Measurements from ENCODE around the gene KIF14. TPM values are rescaled to one million over a fixed set of nuclear protein-coding genes. Genes with fewer than 3 reads are reported as not detected.
"Not testable (repeated sequence)": the region's sequence is repeated elsewhere in the genome, so short reads cannot be mapped to it uniquely, and the experiment has no call there.

KIF14 gene
- total RNA-seq, 2 donors from 2014 or later: not detected

DNA sequence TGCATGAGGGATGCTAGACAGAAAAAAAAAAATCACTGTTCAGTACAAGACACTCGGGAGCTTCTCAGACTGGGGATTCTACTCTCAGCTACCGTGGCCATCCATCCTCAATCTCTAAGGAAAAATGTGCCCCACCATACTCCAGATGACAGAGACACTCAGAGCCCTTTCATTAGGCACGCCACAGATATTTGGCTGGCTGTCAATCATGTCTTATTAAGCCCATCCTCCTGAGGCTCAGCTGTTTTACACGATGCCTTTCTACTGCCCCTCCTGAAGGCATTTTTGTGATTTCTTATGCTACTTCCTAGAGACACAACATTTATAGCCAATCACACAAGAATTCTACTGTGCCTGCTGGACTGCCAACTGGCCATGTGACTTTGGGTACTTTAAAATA lies 92.9 kb downstream of the KIF14 start:
- TF ChIP-seq, protein P1, sequence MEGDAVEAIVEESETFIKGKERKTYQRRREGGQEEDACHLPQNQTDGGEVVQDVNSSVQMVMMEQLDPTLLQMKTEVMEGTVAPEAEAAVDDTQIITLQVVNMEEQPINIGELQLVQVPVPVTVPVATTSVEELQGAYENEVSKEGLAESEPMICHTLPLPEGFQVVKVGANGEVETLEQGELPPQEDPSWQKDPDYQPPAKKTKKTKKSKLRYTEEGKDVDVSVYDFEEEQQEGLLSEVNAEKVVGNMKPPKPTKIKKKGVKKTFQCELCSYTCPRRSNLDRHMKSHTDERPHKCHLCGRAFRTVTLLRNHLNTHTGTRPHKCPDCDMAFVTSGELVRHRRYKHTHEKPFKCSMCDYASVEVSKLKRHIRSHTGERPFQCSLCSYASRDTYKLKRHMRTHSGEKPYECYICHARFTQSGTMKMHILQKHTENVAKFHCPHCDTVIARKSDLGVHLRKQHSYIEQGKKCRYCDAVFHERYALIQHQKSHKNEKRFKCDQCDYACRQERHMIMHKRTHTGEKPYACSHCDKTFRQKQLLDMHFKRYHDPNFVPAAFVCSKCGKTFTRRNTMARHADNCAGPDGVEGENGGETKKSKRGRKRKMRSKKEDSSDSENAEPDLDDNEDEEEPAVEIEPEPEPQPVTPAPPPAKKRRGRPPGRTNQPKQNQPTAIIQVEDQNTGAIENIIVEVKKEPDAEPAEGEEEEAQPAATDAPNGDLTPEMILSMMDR (IDR thresholded peaks at IDR 0.05): no peak
- no peak for TF ChIP-seq POLR2A (IDR thresholded peaks at IDR 0.05)

DNA sequence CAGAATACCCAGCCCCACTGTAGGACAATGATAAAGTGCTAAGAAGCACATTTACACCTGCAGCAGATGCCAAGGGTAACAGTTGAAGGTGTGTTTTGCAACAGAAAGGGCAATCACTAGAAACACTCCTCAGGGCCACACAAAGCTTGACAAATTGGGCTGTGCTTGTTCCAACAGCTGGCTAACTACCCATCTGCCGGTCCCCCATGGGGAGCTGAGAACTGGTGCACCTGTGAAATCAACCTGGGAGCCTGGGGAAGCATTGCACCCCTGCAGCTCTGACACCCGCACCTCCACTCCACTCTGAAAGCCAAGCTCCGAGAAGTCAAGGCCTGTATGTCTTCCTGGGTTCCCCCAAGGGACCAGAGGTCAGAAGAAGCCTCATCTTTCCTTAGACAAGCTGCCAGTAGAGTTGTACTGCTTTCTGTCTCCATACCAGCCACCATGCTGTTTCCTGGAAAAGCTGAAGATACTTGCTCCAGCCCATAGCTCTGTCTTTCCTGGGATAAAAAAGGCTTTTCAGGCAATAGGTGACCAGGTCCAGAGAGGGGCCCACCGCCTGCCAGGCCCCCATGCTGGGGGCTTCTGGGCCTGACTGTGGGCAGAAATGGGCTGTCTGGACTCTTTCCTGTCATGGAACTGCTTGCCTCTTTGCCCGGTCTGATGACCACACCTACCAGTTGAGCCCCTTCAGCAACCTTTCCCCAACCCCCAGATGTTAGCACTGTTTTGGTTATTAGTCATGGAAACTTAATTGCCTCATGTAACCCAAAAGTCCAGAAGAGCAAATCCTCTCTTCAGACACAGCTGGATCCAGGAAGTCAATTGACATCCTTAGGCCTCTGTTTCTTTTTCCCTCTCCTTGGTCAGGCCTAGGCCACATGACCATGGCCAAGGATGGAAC lies 93.6 kb downstream of the KIF14 start:
- WGBS, 2 donors: 62 to 88% methylated on average over 1 to 5 of the region's 5 CpGs
- intact Hi-C loops (cut with DNase I): no loop called here
- H3K9me3 ChIP-seq: no peaks in the 10 kb centered on the region
- H3K36me3 ChIP-seq (replicated peaks in 1 of 2; ENCODE audit: insufficient read depth in 1 of 2, low read depth in 2 of 2): no peaks in the 10 kb centered on the region
- no peak for ATAC-seq
- H3K27ac ChIP-seq: no peak overlapping the region
- no peak for TF ChIP-seq POLR2A (IDR thresholded peaks at IDR 0.05)
- TF ChIP-seq, protein P1 (IDR thresholded peaks at IDR 0.05): no peak
- H3K4me3 ChIP-seq: no peak overlapping the region
- DNase-seq: no peak
- no peaks in the 10 kb centered on the region for H3K27me3 ChIP-seq
- H3K4me1 ChIP-seq: no peaks in the 10 kb centered on the region

More for the DNA sequence above, 92.9 kb downstream of the KIF14 start:
- 95% methylated on average over 4 of the region's 4 CpGs for WGBS, 2 donors
- no peaks in the 10 kb centered on the region for H3K4me1 ChIP-seq
- no peak overlapping the region for H3K4me3 ChIP-seq
- intact Hi-C loops (cut with DNase I): no loop called here
- no peaks in the 10 kb centered on the region for H3K9me3 ChIP-seq
- no peaks in the 10 kb centered on the region for H3K27me3 ChIP-seq
- H3K36me3 ChIP-seq (replicated peaks in 1 of 2; ENCODE audit: insufficient read depth in 1 of 2, low read depth in 2 of 2): no peaks in the 10 kb centered on the region
- H3K27ac ChIP-seq: no peak overlapping the region
- no peak for ATAC-seq
- DNase-seq: no peak

DNA sequence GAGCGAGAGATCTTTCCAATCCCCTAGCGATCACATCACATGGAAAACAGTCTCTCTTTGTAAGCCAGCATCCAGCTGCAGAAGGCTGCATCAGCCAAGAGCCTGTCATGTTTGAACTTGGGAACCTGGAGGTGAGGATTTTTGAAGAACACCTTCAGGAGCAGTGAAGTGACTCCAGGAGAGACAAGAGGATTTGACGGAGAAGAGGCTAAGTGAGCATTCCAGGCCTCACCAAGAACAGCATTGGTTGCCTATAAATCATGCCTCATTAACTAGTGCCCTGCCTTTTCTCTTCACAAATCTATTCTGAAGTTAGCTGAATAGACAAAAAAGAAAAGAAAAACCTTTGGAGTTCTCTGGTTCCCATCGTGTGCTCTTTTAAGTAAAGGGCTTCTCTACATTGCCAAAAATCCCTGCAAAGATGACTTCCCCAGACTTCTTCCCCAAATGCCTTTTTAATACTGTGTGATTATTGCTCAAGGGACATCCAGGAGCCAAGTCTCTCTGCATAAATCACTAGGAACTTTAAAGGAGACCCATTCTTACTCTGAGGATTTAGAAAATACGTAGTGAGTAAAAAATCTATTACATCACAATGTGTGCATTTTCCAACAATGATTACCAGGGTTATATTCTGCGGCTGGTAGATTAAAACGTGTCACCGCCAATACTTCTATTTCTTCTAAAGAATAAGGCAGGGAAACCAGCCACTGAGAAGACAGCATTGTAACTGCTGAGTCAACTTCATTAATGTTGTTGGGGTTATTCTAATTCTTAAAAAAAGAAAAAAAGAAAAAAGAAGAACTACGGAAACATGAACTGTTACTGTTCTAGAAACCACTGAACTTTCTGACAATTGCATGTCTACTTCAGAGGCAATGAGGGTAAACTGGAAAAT lies 95.2 kb downstream of the KIF14 start:
- DNase-seq: no peak
- 65 to 73% methylated on average over 9 of the region's 9 CpGs for WGBS, 2 donors
- Histone ChIP-seq H3K4me1 (no peaks in the 10 kb centered on the region), H3K27ac (no peak overlapping the region), H3K4me3 (no peak overlapping the region), H3K36me3 (replicated peaks in 1 of 2; ENCODE audit: insufficient read depth in 1 of 2, low read depth in 2 of 2) (no peaks in the 10 kb centered on the region), H3K9me3 (no peaks in the 10 kb centered on the region), H3K27me3 (no peaks in the 10 kb centered on the region)
- ATAC-seq: no peak
- intact Hi-C loops (cut with DNase I): no loop called here
- no peak for TF ChIP-seq POLR2A (IDR thresholded peaks at IDR 0.05)
- TF ChIP-seq, protein P1 (IDR thresholded peaks at IDR 0.05): no peak

DNA sequence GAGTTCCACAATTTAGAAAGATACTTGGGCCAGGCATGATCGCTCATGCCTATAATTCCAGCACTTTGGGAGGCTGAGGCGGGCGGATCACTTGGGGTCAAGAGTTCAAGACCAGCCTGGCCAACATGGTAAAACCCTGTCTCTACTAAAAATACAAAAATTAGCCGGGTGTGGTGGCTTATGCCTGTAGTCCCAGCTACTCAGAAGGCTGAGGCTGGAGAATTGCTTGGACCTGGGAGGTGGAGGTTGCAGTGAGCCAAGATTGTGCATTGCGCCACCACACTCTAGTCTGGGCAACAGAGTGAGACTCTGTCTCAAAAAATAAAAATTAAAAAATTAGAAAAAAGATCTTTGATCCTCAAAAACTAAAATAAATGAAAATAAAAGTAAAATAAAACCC lies 96.0 kb downstream of the KIF14 start:
- 86 to 93% methylated on average over 5 of the region's 5 CpGs for WGBS, 2 donors
- intact Hi-C loops (cut with DNase I); ATAC-seq: not testable (repeated sequence)

DNA sequence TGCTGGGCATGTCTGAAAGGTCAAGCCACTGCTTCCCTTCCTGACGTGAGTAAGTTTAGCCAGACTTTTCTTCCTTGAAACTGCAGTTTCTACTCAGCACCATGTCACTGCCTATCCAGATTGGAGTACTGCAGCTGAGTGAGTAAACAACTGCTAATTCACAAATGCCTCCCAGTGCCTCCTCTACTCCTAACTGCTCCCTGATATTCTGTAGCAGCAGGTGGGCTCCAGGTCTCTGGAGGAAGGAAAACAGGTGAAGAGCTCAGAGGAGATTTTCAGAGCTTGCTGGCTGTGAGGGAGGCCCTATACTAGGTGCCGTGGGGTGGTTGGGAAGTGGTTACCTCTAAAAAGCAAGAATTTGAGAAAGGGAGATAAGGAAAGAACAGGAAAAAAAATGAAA lies 96.5 kb downstream of the KIF14 start:
- no peaks in the 10 kb centered on the region for H3K27me3 ChIP-seq
- H3K27ac ChIP-seq: no peak overlapping the region
- no peaks in the 10 kb centered on the region for H3K4me1 ChIP-seq
- no peaks in the 10 kb centered on the region for H3K36me3 ChIP-seq (replicated peaks in 1 of 2; ENCODE audit: insufficient read depth in 1 of 2, low read depth in 2 of 2)
- TF ChIP-seq POLR2A (IDR thresholded peaks at IDR 0.05): no peak
- TF ChIP-seq, protein P1 (IDR thresholded peaks at IDR 0.05): no peak
- DNase-seq: no peak
- 84 to 97% methylated on average over 2 of the region's 2 CpGs for WGBS, 2 donors
- intact Hi-C loops (cut with DNase I): no loop called here
- no peak overlapping the region for H3K4me3 ChIP-seq
- ATAC-seq: no peak
- no peaks in the 10 kb centered on the region for H3K9me3 ChIP-seq

More for the DNA sequence above, 96.0 kb downstream of the KIF14 start:
- not testable (repeated sequence) for H3K4me1 ChIP-seq; H3K4me3 ChIP-seq; H3K27me3 ChIP-seq; H3K9me3 ChIP-seq; DNase-seq; H3K36me3 ChIP-seq (replicated peaks in 1 of 2; ENCODE audit: insufficient read depth in 1 of 2, low read depth in 2 of 2); H3K27ac ChIP-seq

Data from body of pancreas (tissue), 4 donors.